Dendritic cell treated with granulocyte-macrophage colony-stimulating factor and Interleukin-4, amounts not matched to agents 40 ng/mL and 50 ng/mL, for 4 days (primary cell): ENCODE measurements around the gene MMP1.
"Not testable (repeated sequence)": the region's sequence is repeated elsewhere in the genome, so short reads cannot be mapped to it uniquely, and the experiment has no call there.

Experiments used
- H3K27ac Mint-ChIP-seq: one replicate; pipeline ENCODE4 v1.8.0; 2022; ENCODE audit warnings: mild to moderate bottlenecking, mixed read lengths
- H3K27me3 Mint-ChIP-seq: one replicate; pipeline ENCODE4 v1.8.0; 2022; ENCODE audit warnings: mild to moderate bottlenecking, mixed read lengths
- H3K36me3 Mint-ChIP-seq: one replicate; pipeline ENCODE4 v1.8.0; 2022; ENCODE audit warnings: low read depth, mixed read lengths
- H3K4me1 Mint-ChIP-seq: one replicate; pipeline ENCODE4 v1.8.0; 2022; ENCODE audit warnings: low read depth, mixed read lengths
- H3K4me3 Mint-ChIP-seq: one replicate; pipeline ENCODE4 v1.8.0; 2022; ENCODE audit warnings: mild to moderate bottlenecking, moderate library complexity, mixed read lengths
- H3K9me3 Mint-ChIP-seq: one replicate; pipeline ENCODE4 v1.8.0; 2022; ENCODE audit warnings: mixed read lengths
- intact Hi-C: fragments of 100-400 bp; cut with micrococcal nuclease; formaldehyde crosslinking; loops from one replicate; pipeline ENCODE4 v1.15.0; 2022

MMP1 gene

GRCh38 chr11:102762361-102762767 is 35.6 kb downstream of the MMP1 start:
- no peak overlapping the region for H3K4me3 Mint-ChIP-seq
- no peaks in the 10 kb centered on the region for H3K36me3 Mint-ChIP-seq
- intact Hi-C loops, result no loop called here
- peaks cover 58% of the 10 kb centered on the region for H3K27me3 Mint-ChIP-seq
- no peaks in the 10 kb centered on the region for H3K9me3 Mint-ChIP-seq
- H3K27ac Mint-ChIP-seq, result no peak overlapping the region
- H3K4me1 Mint-ChIP-seq, result peaks cover 37% of the 10 kb centered on the region

- H3K27ac Mint-ChIP-seq, result no peak overlapping the region
- H3K4me1 Mint-ChIP-seq, result peaks cover 43% of the 10 kb centered on the region
- H3K4me3 Mint-ChIP-seq, result no peak overlapping the region
- H3K36me3 Mint-ChIP-seq, result no peaks in the 10 kb centered on the region
- peaks cover 59% of the 10 kb centered on the region for H3K27me3 Mint-ChIP-seq
- intact Hi-C loops, result no loop called here
- H3K9me3 Mint-ChIP-seq, result no peaks in the 10 kb centered on the region
Observed at GRCh38 chr11:102761646-102762238, 36.2 kb downstream of the MMP1 start.

- intact Hi-C loops, result no loop called here
Observed at GRCh38 chr11:102760344-102761035, 37.5 kb downstream of the MMP1 start.

GRCh38 chr11:102757823-102758549 is 40.0 kb downstream of the MMP1 start:
- Mint-ChIP-seq H3K4me1 (peaks cover 43% of the 10 kb centered on the region), H3K27me3 (peaks cover 56% of the 10 kb centered on the region), H3K4me3 (no peak overlapping the region), H3K27ac (peak overlapping the region; percentile 79), H3K36me3 (no peaks in the 10 kb centered on the region), H3K9me3 (no peaks in the 10 kb centered on the region)
- intact Hi-C loops, result loop anchor here (1.0 kb wide), 2 partner anchors 124 to 162 kb away; no protein-coding TSS in a partner anchor

More at GRCh38 chr11:102760344-102761035, 37.5 kb downstream of the MMP1 start:
- Mint-ChIP-seq H3K4me1 (peaks cover 44% of the 10 kb centered on the region), H3K9me3 (no peaks in the 10 kb centered on the region), H3K27ac (no peak overlapping the region), H3K36me3 (no peaks in the 10 kb centered on the region), H3K4me3 (no peak overlapping the region), H3K27me3 (peaks cover 57% of the 10 kb centered on the region)

GRCh38 chr11:102753267-102753666 is 44.7 kb downstream of the MMP1 start:
- Mint-ChIP-seq H3K27me3 (peaks cover 75% of the 10 kb centered on the region), H3K9me3 (no peaks in the 10 kb centered on the region), H3K27ac (no peak overlapping the region), H3K4me3 (no peak overlapping the region), H3K4me1 (peaks cover 22% of the 10 kb centered on the region), H3K36me3 (no peaks in the 10 kb centered on the region)
- intact Hi-C loops, result no loop called here

GRCh38 chr11:102751673-102752072 is 46.3 kb downstream of the MMP1 start:
- no peaks in the 10 kb centered on the region for H3K36me3 Mint-ChIP-seq
- H3K4me1 Mint-ChIP-seq, result peaks cover 6% of the 10 kb centered on the region
- intact Hi-C loops, result no loop called here
- H3K4me3 Mint-ChIP-seq, result no peak overlapping the region
- peaks cover 79% of the 10 kb centered on the region for H3K27me3 Mint-ChIP-seq
- no peak overlapping the region for H3K27ac Mint-ChIP-seq
- no peaks in the 10 kb centered on the region for H3K9me3 Mint-ChIP-seq

GRCh38 chr11:102749101-102749722 is 48.7 kb downstream of the MMP1 start:
- Mint-ChIP-seq H3K4me1 (peaks cover 6% of the 10 kb centered on the region), H3K27ac (no peak overlapping the region), H3K9me3 (peaks cover 6% of the 10 kb centered on the region), H3K4me3 (no peak overlapping the region), H3K36me3 (no peaks in the 10 kb centered on the region), H3K27me3 (peaks cover 70% of the 10 kb centered on the region)
- intact Hi-C loops, result no loop called here

GRCh38 chr11:102746746-102747578 is 51.0 kb downstream of the MMP1 start:
- H3K36me3 Mint-ChIP-seq, H3K9me3 Mint-ChIP-seq, H3K27ac Mint-ChIP-seq, H3K4me1 Mint-ChIP-seq, H3K4me3 Mint-ChIP-seq, intact Hi-C loops: not testable (repeated sequence)
- H3K27me3 Mint-ChIP-seq, result peaks cover 55% of the 10 kb centered on the region
